IMR-90 (cell line): ENCODE measurements around the gene YBX1.

Source experiments
- CEBPB ChIP-seq: IDR thresholded peaks from 2 replicates; pipeline ENCODE4 v1.6.1; 2012; ENCODE audit warnings: low read depth, low read length, improper control_type of control experiment
- FOS ChIP-seq: fragments of 150-350 bp; IDR thresholded peaks from 2 replicates; pipeline ENCODE4 v1.6.1; 2016; ENCODE audit warnings: low read depth, low read length
- MAFK ChIP-seq: IDR thresholded peaks from 2 replicates; pipeline ENCODE4 v1.6.1; 2012; ENCODE audit warnings: low read depth, low read length, improper control_type of control experiment
- MXI1 ChIP-seq: IDR thresholded peaks from 2 replicates; pipeline ENCODE4 v1.6.1; 2012; ENCODE audit warnings: low read depth, mild to moderate bottlenecking, low read length, moderate library complexity, borderline replicate concordance
- POLR2A ChIP-seq: IDR thresholded peaks from 2 replicates; pipeline ENCODE4 v1.6.1; 2012; ENCODE audit warnings: mild to moderate bottlenecking, low read depth, low read length
- RAD21 ChIP-seq: IDR thresholded peaks from 2 replicates; pipeline ENCODE4 v1.6.1; 2012; ENCODE audit warnings: low read length, improper control_type of control experiment
- RCOR1 ChIP-seq: IDR thresholded peaks from 2 replicates; pipeline ENCODE4 v1.6.1; 2012; ENCODE audit warnings: mild to moderate bottlenecking, low read length, improper control_type of control experiment; ENCODE audit not compliant: insufficient replicate concordance
- SMC3 ChIP-seq: fragments of 150-350 bp; IDR thresholded peaks from 2 replicates; pipeline ENCODE4 v1.6.1; 2016; ENCODE audit warnings: low read depth, mild to moderate bottlenecking, antibody characterized with exemption, low read length, moderate library complexity
- TF ChIP-seq, protein P1 (sequence below): conservative IDR thresholded peaks from 2 replicates; pipeline ENCODE4 v1.5.1; 2012; ENCODE audit warnings: mild to moderate bottlenecking, low read depth, low read length, improper control_type of control experiment
- TF ChIP-seq, protein P2 (sequence below): fragments of 150-350 bp; IDR thresholded peaks from 2 replicates; pipeline ENCODE4 v1.6.1; 2016; ENCODE audit warnings: low read depth, mild to moderate bottlenecking, low read length, moderate library complexity, borderline replicate concordance

DNA sequence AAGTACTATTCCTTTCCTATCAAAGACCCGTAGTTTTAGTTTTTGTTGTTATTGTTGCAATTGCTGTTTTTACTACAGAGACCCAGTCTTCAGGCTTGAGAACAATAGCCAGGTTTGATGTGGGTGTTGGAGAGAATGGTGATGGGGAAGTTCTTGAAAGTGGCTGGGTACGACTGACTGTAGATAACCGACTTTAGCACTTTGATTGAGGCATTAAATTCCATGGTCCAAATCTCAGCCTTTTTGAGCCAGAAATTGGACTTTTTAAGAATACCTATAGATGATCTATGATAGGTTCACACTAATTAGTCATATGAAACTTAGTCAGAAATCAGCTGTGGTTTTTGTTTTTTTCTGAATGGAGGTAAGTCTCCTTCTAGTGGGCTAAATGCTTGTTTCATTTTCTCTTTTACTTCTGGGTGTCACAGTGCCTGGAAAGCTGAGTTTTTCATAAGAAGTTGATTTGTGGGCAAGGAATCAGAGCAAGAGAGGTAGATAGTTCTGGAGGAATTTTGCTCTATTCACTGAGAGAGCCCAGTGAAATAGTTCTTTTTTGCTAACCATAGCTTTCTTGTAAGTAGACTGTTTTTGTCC, 21.2 kb upstream of the YBX1 start:
- TF ChIP-seq, protein P1, sequence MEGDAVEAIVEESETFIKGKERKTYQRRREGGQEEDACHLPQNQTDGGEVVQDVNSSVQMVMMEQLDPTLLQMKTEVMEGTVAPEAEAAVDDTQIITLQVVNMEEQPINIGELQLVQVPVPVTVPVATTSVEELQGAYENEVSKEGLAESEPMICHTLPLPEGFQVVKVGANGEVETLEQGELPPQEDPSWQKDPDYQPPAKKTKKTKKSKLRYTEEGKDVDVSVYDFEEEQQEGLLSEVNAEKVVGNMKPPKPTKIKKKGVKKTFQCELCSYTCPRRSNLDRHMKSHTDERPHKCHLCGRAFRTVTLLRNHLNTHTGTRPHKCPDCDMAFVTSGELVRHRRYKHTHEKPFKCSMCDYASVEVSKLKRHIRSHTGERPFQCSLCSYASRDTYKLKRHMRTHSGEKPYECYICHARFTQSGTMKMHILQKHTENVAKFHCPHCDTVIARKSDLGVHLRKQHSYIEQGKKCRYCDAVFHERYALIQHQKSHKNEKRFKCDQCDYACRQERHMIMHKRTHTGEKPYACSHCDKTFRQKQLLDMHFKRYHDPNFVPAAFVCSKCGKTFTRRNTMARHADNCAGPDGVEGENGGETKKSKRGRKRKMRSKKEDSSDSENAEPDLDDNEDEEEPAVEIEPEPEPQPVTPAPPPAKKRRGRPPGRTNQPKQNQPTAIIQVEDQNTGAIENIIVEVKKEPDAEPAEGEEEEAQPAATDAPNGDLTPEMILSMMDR: no peak
- TF ChIP-seq, protein P2, sequence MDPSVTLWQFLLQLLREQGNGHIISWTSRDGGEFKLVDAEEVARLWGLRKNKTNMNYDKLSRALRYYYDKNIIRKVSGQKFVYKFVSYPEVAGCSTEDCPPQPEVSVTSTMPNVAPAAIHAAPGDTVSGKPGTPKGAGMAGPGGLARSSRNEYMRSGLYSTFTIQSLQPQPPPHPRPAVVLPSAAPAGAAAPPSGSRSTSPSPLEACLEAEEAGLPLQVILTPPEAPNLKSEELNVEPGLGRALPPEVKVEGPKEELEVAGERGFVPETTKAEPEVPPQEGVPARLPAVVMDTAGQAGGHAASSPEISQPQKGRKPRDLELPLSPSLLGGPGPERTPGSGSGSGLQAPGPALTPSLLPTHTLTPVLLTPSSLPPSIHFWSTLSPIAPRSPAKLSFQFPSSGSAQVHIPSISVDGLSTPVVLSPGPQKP: no peak
- no peak for TF ChIP-seq RAD21
- TF ChIP-seq SMC3: no peak
- no peak for TF ChIP-seq POLR2A
- no peak for TF ChIP-seq RCOR1
- no peak for TF ChIP-seq MXI1
- no peak for TF ChIP-seq FOS
- TF ChIP-seq CEBPB: no peak
- no peak for TF ChIP-seq MAFK
